IMR-90 (cell line): ENCODE data around the gene SARDH. TPM values are rescaled to one million over a fixed set of nuclear protein-coding genes. Genes with fewer than 3 reads are reported as not detected.

Experiments
- ATAC-seq: fragments of 200-7000 bp; cut with Tn5 transposase; 2 replicates; pipeline ENCODE4 v1.9.1; 2020; ENCODE audit warnings: low read depth, mild to moderate bottlenecking, moderate library complexity
- BruUV-seq: library from RNA; stranded (reverse); fragments of 400-500 nt; replicated peaks from 2 replicates; lab custom pipeline; 2021; lab: Mats Ljungman, UMichigan
- CTCF ChIA-PET: fragments of 300-600 bp; formaldehyde crosslinking; extraction: SDS; loops from one replicate; lab custom pipeline; 2021; ENCODE audit warnings: antibody characterized with exemption; lab: Yijun Ruan, JAX
- POLR2A ChIA-PET: fragments of 300-600 bp; sonication (Branson Sonifier 250); formaldehyde crosslinking; loops from one replicate; lab custom pipeline; 2022; ENCODE audit warnings: antibody characterized with exemption; ENCODE audit not compliant: unreplicated experiment; lab: Charles Lee
- DNase-seq: peaks from one replicate; pipeline ENCODE4 v3.0.0; 2013
- H2AFZ ChIP-seq: replicated peaks from 2 replicates; pipeline ENCODE3; 2013; ENCODE audit warnings: low read length, mild to moderate bottlenecking; ENCODE audit not compliant: poor library complexity
- H2AK5ac ChIP-seq: 2 replicates; pipeline ENCODE4 v1.6.1; 2013; ENCODE audit warnings: low read depth, low read length, inconsistent platforms
- H2AK9ac ChIP-seq: replicated peaks from 2 replicates; pipeline ENCODE3; 2013; ENCODE audit warnings: mild to moderate bottlenecking, low read depth, low read length, moderate library complexity; ENCODE audit not compliant: poor library complexity
- H2BK120ac ChIP-seq: 2 replicates; pipeline ENCODE4 v1.6.1; 2013; ENCODE audit warnings: low read depth, low read length, inconsistent platforms
- H2BK15ac ChIP-seq: 3 replicates; pipeline ENCODE4 v1.6.1; 2013; ENCODE audit warnings: low read depth, low read length, inconsistent platforms
- H2BK20ac ChIP-seq: 2 replicates; pipeline ENCODE4 v1.6.1; 2013; ENCODE audit warnings: low read depth, mild to moderate bottlenecking, inconsistent platforms, low read length, moderate library complexity
- H2BK5ac ChIP-seq: 2 replicates; pipeline ENCODE4 v1.6.1; 2013; ENCODE audit warnings: mild to moderate bottlenecking, low read depth, low read length, inconsistent platforms; ENCODE audit not compliant: poor library complexity, severe bottlenecking
- H3K14ac ChIP-seq: replicated peaks from 2 replicates; pipeline ENCODE4 v1.6.1; 2013; ENCODE audit warnings: low read depth, low read length, inconsistent platforms
- H3K18ac ChIP-seq: 2 replicates; pipeline ENCODE4 v1.6.1; 2013; ENCODE audit warnings: low read depth, low read length, control low read depth
- H3K23ac ChIP-seq: 2 replicates; pipeline ENCODE4 v1.6.1; 2013; ENCODE audit warnings: low read depth, low read length, inconsistent platforms
- H3K27ac ChIP-seq: 2 replicates; pipeline ENCODE4 v1.5.1; 2013; ENCODE audit warnings: mild to moderate bottlenecking, control low read depth, low read length; ENCODE audit not compliant: insufficient read depth
- H3K27me3 ChIP-seq: 2 replicates; pipeline ENCODE4 v1.6.1; 2013; ENCODE audit warnings: low read length; ENCODE audit not compliant: control insufficient read depth, insufficient read depth
- H3K36me3 ChIP-seq: 2 replicates; pipeline ENCODE4 v1.6.1; 2013; ENCODE audit warnings: low read length, mixed read lengths; ENCODE audit not compliant: control insufficient read depth, insufficient read depth
- H3K4ac ChIP-seq: 2 replicates; pipeline ENCODE4 v1.6.1; 2013; ENCODE audit warnings: low read depth, low read length, inconsistent platforms
- H3K4me1 ChIP-seq: 2 replicates; pipeline ENCODE4 v1.6.1; 2013; ENCODE audit warnings: low read length, mixed read lengths; ENCODE audit not compliant: control insufficient read depth, insufficient read depth
- H3K4me2 ChIP-seq: 2 replicates; pipeline ENCODE4 v1.6.1; 2013; ENCODE audit warnings: low read depth, mild to moderate bottlenecking, control low read depth, low read length, moderate library complexity
- H3K4me3 ChIP-seq: 2 replicates; pipeline ENCODE4 v1.5.1; 2013; ENCODE audit warnings: low read depth, mild to moderate bottlenecking, control low read depth, low read length, moderate library complexity; ENCODE audit not compliant: insufficient read depth
- H3K56ac ChIP-seq: 2 replicates; pipeline ENCODE4 v1.6.1; 2013; ENCODE audit warnings: low read length, inconsistent platforms; ENCODE audit not compliant: insufficient read depth; ENCODE audit errors: extremely low read depth
- H3K79me1 ChIP-seq, 2 experiments: 2 replicates each; pipeline ENCODE4 v1.6.1; 2013; ENCODE audit warnings: low read length in 2 of 2, inconsistent platforms in 1 of 2, low read depth in 1 of 2
- H3K9ac ChIP-seq: 2 replicates; pipeline ENCODE4 v1.6.1; 2013; ENCODE audit warnings: low read depth, low read length, control low read depth
- H3K9me1 ChIP-seq: 2 replicates; pipeline ENCODE4 v1.6.1; 2013; ENCODE audit warnings: low read length, inconsistent platforms; ENCODE audit not compliant: insufficient read depth
- H3K9me3 ChIP-seq: 2 replicates; pipeline ENCODE4 v1.6.1; 2013; ENCODE audit warnings: low read length; ENCODE audit not compliant: control insufficient read depth, insufficient read depth
- H4K20me1 ChIP-seq: 2 replicates; pipeline ENCODE4 v1.6.1; 2013; ENCODE audit warnings: low read length, inconsistent platforms; ENCODE audit not compliant: insufficient read depth
- H4K5ac ChIP-seq: 2 replicates; pipeline ENCODE4 v1.6.1; 2013; ENCODE audit warnings: mild to moderate bottlenecking, low read depth, low read length, control low read depth
- H4K8ac ChIP-seq, 2 experiments: 2 replicates each; pipeline ENCODE4 v1.6.1; 2013; ENCODE audit warnings: low read depth in 2 of 2, low read length in 2 of 2, control low read depth in 1 of 2, inconsistent platforms in 1 of 2
- H4K91ac ChIP-seq: 2 replicates; pipeline ENCODE4 v1.6.1; 2013; ENCODE audit warnings: low read depth, low read length, inconsistent platforms; ENCODE audit not compliant: insufficient read depth
- MAZ ChIP-seq: IDR thresholded peaks from 2 replicates; pipeline ENCODE4 v1.6.1; 2012; ENCODE audit warnings: low read depth, mild to moderate bottlenecking, low read length, improper control_type of control experiment, moderate library complexity, borderline replicate concordance
- WGBS, 2 experiments: methylation state at CpG; one replicate each; pipeline versions ENCODE4 v1.1.5 to v1.1.7; 2013; ENCODE audit warnings: missing lambda C conversion rate in 2 of 2; ENCODE audit not compliant: insufficient read length in 1 of 2; ENCODE audit errors: extremely low coverage in 2 of 2; 5-methylcytosine and 5-hydroxymethylcytosine counted together
- dilution Hi-C: fragments of 300-500 bp; cut with HindIII; formaldehyde crosslinking; loops from one replicate; pipeline ENCODE4 v1.14.3; 2018; ENCODE audit warnings: low sequenced_read_pairs; ENCODE audit not compliant: unreplicated experiment
- in situ Hi-C: fragments of 300-500 bp; cut with MboI; formaldehyde crosslinking; loops from 3 replicates; pipeline ENCODE4 v1.14.3; 2019; ENCODE audit warnings: low sequenced_read_pairs, inconsistent platforms, mixed read lengths
- intact Hi-C: fragments of 100-400 bp; cut with micrococcal nuclease; formaldehyde crosslinking; loops from 2 replicates; pipeline ENCODE4 v1.10.0; 2022
- polyA plus RNA-seq, 3 experiments: library from polyadenylated mRNA; depleted of rRNA; stranded (reverse); fragments of >200 nt; gene quantifications; 2 replicates each; pipeline ENCODE4 v1.2.3, GENCODE V29; 2012; ENCODE audit warnings: low replicate concordance in 1 of 3
- total RNA-seq: library from RNA; depleted of rRNA; stranded (reverse); fragments of >200 nt; gene quantifications from 2 replicates; pipeline ENCODE4 v1.2.3, GENCODE V29; 2012

SARDH gene
- total and polyA plus RNA-seq, 2 of the 4 experiments (the other 2 are of a cell fraction), result 5.0 to 7.5 TPM

DNA sequence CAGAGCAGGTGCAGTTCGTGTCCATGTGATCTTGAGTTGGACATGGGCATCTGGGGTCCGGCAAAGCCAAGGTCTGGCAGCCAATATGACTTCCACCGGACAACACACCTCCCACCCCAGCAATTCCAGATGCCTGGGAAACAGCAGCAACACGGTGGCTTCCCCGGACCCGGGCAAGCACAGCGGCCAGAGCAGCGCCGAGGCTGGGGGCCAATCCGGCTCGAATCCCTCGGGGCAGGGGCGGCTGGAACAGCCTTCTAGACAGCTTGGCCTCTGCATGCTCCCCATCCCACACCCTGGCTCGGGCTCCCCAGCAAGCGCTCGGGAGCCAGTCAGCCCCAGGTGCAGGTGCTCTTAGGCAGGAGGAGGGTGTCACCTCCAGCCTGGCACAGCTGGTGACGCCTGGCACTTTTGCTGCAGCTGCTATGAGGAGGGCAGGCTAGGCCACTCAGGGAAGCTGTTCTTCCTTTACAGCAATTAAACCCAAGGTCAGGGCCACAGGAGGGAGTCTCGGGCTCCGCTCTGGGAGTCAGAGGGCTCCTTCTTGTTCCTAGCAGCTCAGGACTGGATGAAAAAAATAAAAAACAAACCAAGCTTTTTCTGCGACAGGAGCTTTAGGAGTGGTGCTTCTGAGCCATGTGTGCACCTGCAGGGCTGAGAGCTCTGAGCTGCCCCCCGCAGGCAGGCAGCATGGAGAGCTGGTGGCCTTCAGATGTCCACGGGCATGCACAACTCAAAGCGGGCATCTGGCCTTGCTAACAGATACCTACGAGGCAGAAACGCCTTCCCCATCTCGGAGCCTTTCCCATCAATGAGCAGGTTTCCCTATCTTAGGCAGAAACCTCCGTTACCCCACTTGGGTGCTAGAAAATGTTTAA, 73.7 kb downstream of the SARDH start:
- Histone ChIP-seq H4K91ac (no peak overlapping the region), H3K23ac (no peak overlapping the region), H3K4me1 (no peaks in the 10 kb centered on the region), H4K20me1 (no peaks in the 10 kb centered on the region), H3K4me2 (no peak overlapping the region), H3K79me1 (no peaks in the 10 kb centered on the region), H3K18ac (no peak overlapping the region), H3K9me3 (no peaks in the 10 kb centered on the region), H4K8ac (no peak overlapping the region), H2AK5ac (no peak overlapping the region), H2BK15ac (no peak overlapping the region), H3K4ac (no peak overlapping the region), H2BK5ac (no peak overlapping the region), H3K4me3 (no peak overlapping the region), H2BK120ac (no peak overlapping the region), H2AK9ac (no peak overlapping the region), H3K9me1 (no peaks in the 10 kb centered on the region), H3K36me3 (no peaks in the 10 kb centered on the region), H4K5ac (no peak overlapping the region), H3K27ac (no peak overlapping the region), H3K14ac (no peak overlapping the region), H2AFZ (no peak overlapping the region), H3K9ac (no peak overlapping the region), H3K27me3 (peaks cover 6% of the 10 kb centered on the region; the same call in 1 of the 2 replicates), H2BK20ac (no peak overlapping the region), H3K56ac (no peak overlapping the region)
- ATAC-seq (no peak), DNase-seq (no peak)
- no peak for TF ChIP-seq MAZ
- in situ Hi-C loops, result no loop called here
- dilution Hi-C loops, result no loop called here
- ChIA-PET CTCF (no interaction called here), POLR2A (no interaction called here)
- BruUV-seq, result no TSS peak
- 75% methylated on average over 4 of the region's 27 CpGs; no CpG with 5 or more reads in 1 of the 2 experiments for WGBS, 2 experiments
- intact Hi-C loops, result no loop called here
